Activated CD4-positive, alpha-beta T cell treated with anti-CD3 and anti-CD28 coated beads for 1 hour (primary cell): ENCODE results near the gene PLXNC1.

Experiments
- DNase-seq: peaks from one replicate; pipeline ENCODE4 v3.0.0-alpha.2; 2020

Gene PLXNC1

DNA sequence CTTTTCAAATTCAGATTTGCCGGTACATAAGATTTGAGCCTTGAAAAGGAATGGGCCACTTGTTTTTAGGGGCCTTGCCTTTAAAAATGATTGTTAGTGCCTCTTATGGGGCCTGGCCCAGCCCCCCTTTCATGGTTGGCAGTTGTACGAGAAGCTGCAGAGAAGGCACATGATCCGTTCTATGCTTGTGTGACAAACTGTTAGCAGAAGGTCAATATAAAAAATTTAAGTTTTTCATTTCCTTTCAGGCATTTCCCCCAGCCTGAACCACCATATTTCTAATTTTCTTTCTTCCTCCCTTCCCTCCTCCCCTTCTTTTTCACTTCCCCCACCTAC lies 119.1 kb downstream of the PLXNC1 start:
- no peak for DNase-seq

DNA sequence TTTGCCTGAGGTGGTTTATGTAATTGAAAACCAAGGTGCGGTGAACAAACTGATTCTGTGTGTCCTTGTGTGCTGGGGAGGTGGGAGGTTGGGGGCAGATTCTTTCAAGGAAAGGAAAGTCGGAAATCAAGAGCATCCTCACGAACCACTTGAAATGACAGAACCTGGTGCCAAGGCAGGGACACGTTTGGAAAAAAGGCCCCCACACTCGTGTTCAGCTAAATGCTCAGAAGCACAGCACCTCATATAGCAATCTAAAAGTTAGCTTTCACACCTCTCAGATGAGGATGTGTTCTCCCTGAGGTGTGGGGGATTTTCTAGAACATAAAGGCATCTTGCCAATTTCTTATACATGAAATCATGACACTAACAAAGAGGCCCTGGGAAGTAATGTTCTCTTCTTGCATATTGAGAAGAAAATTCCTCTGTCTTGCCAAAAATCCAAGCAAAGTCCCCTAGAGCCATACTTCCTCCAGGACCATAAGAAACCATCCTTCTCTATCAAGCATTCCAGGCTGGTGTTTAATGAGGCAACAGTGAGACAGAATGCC lies 119.6 kb downstream of the PLXNC1 start:
- DNase-seq, result no peak

DNA sequence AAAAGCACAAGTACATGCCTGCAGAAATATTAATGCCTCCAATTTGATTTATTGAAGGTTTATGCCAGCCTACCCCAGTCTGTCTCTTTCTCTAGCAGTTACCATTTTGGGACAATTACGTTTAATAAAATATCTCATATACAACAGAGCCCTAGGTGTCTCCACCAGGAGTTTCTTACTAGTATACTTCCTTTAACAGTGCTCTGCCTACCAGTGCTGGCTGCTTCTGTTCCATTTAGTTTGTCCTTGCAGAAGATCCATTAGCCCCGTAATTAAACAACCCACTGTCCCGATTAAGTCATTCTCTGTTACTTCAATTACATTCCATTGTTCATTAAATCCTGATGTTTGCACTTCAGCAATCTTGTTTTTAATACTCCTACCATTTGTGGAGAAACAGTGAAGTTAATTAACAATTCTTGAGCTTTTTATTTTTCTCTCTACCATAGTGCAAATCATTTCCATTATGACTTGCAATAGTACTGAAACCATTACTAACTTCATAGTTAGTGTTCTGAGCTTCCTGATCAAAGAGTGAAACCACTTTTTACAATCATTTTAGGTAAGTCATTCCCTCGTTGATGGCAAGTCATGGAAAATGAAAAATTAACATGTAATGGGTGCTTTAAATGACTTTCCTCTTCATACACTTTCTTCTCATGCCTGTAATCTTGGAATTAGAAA lies 121.1 kb downstream of the PLXNC1 start:
- DNase-seq, result no peak

DNA sequence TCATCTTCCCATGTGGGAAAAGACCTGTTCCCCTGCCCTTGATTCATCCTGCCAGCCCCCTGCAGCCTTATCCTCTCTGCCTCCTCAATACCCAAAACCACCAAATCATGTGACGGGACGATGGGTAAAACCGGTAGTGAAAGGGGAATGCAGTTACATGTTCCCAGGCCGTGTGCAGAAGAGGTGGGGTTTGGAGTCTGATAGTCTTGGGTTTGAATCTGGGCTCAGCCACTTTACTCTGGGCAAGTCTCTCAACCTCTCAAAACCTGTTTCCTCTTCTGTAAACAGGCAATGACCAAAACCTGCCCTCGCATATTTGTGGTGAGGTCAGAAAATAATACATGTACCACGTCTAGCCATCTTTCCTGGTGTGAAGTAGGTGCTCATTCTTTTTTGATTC lies 123.0 kb downstream of the PLXNC1 start:
- DNase-seq, result no peak

DNA sequence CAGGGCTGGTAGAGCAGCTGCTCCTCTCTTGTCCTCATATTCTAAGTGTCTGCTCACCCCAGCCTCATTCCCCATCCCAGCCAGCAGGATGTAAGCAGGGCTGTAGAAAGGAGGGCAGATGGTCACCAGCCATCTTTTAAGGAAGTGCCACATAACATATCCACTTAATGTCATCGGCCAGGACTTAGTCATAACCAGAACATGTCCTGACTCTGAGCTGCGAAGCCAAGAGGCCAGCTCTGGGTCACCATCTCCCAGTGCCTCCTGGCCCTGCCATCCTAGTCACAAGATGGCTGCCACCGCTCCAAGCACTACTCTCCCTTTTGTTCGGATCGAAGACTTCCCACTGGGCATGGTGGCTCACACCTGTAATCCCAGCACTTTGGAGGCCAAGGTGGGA lies 123.9 kb downstream of the PLXNC1 start:
- no peak for DNase-seq

DNA sequence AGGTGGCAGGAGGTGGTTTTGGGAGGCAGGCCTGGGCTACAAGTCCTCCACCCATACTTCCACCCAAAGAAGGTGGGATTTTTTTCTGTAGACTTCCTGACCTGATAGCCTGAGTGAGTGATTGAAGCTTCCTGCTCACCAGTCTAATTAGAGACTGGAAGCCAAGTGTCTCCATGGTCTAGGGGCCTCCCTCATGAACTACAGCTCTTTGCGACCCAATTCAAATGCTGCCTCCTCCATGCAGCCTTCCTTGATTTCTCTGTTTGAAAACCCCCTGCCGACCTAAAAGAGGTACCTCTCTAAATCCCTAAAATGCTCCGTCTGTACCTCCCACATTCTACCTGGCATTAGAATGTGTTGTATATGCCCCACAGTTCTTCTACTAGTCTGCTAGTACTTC lies 124.9 kb downstream of the PLXNC1 start:
- no peak for DNase-seq

DNA sequence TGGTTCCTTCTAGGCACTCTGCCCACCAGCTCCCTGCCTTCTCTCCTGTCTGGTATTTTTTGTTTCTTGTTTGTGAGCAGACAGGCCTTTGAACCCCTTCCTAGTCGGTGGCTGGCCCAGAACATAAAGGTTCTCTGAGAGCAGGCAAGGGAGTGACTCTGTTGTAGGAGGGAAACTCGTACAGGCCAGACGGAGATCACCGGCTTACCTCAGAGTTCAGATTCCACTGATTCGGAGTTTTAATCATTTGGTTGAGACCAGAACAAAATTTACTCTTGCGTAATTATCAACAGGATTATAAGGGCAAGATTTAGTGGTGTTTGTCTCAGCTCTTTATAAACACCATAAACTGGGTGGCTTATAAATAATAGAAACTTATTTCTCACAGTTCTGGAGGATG lies 128.3 kb downstream of the PLXNC1 start:
- DNase-seq, result no peak

DNA sequence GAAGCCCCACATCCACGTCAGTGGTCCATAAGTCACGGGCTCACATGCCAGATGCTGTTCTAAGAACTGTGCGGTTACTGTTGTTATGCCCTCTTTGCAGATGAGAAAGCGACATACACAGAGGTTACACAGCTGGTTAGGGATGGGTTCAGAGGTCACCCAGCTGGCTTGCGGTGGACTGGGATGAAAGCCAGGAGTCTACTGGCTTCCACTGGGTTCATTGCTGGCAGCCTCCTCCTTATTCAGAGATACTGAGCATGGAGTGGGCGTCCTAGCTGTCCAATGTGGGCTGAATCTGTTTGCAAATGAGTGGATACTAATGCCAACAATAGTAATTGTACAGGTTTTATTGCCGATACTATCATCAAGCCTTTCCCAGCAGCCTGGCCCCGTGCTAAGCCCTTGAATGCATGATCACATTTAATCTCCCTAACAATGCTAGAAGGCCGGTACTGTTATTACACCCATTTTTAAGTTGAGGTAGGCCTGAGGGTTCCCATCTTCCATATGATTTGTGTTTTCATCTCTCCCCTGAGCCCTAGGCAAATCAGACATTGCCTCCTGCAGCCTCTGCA lies 129.1 kb downstream of the PLXNC1 start:
- DNase-seq, result no peak

DNA sequence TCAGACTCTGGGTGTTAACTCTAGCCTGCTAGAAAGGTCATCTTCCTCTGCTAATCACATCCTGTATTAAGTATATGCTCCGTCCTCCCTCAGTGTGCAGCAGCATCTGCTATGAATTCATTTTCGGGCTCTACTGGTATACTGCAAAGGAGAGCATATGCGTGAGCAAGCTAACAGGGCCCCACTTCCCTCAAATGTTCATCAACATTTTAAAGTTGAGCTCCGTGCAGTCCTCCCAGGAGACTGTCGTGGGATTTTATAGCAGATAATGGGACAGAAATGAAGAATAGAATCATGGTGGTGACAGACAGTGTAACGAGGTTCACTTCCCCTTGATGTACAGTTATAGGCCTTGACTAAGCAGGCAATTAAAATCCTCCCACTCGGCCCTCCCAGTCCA lies 131.7 kb downstream of the PLXNC1 start:
- DNase-seq, result no peak

DNA sequence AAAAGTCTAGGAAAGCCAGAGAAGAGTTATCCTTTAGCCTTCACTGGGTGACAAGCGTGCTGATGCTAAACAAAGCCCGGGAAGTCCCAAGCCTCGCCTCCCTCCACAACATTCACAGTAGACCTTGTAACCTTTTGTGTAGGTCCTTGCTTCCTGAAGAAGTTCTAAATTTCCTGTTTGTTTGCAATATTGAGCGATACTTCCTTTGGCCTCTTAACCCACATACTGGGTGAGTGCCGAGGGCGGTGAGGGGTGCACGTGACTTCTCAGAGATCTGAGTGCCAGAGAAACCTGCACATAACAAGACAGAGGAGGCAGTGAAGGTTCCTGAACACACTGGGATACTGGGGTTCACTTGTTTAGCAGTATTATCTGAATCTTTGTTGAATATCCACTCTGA lies 134.3 kb downstream of the PLXNC1 start:
- peak; percentile 16 for DNase-seq

DNA sequence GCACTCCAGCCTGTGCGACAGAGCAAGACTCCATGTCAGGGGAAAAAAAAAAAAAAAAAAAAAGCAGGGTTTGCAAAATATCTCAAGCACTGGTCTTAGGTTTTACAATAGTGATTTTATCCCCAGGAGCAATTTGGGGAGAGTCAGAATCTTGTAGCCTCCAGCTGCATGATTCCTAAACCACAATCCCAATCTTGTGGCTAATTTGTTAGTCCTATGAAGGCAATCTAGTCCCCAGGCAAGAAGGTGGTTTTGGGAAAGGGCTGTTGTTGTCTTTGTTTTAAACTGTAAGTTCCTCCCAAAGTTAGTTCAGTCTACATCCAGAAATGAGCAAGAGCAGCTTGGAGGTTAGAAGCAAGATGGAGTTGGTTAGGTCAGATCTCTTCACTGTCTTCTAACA lies 135.7 kb downstream of the PLXNC1 start:
- no peak for DNase-seq

DNA sequence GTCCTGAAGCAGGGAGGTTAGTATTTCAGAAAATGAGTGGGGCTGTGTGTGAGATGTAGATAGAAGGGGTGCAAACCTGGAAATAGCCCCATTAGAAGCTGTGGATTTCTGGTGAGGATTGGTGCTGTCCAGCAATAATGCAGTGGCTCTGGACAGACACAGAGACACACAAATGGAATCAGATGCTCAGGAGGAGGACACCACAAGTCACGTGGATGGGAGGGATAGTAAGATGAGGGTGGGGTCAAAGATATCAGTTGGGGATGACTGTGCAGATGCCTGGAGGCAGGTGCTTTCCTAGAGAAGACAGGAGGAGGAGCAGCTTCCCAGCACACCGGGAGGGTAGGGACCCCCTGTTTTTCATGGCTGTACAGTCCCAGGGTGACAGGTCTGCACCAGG lies 136.5 kb downstream of the PLXNC1 start:
- DNase-seq, result no peak

DNA sequence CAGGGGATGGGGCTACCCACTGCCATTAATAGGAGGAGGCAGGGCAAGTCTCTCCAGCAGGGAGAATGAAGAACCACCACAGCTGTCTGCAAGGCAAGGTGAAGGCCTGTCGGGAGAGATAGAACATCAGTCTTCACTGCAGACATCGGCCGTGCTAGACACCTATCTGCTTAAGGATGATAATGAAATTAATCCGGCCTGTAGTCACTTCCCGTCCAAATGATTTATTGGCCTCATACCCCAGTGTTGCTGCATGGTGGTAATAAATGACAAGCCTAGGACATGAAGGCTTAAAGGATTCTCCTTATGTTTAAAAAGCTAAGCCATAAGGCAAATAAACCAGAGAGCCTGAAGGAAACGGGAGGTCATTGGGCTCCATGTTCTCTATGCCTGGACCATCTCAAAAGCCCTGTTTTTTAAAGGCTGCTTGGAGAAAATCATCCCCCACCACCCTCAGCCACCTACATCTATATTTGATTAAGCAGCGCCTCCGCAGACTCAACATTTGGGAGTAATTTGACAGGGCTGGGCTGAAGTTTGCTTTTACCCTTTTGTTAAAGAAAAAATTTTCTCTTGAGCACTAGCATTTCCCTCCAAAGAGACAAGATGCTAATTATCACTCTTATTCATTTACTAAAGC lies 137.7 kb downstream of the PLXNC1 start:
- no peak for DNase-seq

DNA sequence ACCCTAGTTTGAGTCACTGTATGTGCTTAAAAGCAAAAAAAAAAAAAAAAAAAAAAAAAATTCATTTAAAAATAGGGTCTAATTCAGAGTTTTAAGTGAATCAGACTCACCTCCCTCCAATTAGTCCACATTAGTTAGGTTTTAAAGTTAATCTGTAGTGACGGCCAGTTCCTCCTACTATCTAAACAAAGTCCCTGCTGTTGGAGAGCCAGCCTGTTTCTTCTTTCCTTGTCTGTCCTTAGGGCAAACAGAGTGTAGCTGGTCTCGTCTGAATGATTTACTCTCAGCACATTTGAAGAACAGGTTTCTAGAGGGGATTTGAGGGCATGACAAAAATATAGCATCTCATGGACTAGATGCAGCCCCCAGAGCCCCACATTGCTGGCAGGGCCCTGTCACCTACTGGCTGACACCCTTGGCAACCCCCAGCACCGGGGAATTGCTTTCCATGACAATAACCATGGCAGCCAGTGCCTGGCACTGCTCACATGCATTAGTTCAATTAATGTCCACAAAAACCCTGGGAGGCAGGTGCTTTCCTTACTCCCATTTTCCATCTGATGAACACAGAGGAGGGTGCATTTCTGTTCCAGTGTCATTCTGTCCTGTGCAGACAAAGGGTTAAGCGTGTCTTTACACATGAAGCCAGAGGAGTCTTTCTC lies 138.3 kb downstream of the PLXNC1 start:
- DNase-seq, result no peak

DNA sequence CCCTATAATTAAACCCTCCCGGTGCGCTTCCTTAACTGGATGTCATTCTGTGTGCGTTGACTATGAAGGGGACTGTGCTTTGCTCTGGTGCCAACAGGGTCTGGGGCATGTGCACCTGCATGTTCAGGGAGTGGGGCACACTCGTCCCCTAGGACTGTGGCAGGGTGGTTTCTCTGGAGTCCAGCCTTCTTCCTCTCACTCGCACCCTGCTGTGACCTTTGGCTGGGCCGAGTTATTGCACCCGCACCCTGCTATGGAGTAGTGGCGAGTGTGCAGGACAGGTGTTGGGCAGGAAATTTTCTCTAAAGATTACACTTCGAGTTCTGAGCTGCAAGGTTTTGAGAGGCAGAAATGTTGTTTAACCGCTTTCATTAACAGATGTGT lies 138.9 kb downstream of the PLXNC1 start:
- DNase-seq, result no peak

DNA sequence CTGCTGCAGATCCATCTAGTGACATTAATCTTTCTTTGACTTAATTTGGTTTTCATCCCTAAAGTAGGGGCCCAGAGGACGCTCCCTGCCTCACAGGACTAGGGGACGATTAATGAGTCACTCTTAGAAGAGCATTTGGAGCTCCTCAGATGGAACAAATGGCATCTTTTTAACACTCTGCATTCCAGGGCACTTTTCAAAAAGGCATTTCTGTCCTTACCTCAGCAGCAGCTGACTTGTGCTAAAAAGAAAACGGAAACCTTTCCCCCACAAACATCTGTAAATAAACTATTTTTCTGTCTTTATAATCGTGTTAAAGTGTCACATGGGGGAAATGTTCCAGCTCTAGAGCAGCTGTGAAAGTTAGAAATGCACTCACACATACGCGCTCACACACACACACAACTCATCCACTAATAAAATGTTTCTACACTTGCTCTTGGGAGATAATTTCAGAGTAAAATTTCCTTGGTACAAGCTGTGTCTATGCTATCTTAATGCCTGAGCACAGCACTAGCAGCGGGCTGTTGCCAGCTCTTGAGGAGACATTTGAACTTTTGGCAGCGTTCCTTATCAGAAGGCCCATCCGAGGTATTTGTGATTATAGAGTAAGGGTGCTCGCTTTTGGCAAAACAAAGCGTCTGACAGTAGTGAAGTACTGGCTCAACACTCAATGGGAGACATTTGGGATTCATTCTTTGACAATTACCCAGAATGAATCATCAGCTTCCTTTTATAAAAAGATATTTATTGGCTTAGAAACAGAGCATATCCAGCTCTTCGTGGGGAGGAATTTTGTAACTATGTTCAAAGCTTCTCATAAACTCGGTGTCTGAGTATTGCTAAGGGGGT lies 141.3 kb downstream of the PLXNC1 start:
- DNase-seq, result no peak

DNA sequence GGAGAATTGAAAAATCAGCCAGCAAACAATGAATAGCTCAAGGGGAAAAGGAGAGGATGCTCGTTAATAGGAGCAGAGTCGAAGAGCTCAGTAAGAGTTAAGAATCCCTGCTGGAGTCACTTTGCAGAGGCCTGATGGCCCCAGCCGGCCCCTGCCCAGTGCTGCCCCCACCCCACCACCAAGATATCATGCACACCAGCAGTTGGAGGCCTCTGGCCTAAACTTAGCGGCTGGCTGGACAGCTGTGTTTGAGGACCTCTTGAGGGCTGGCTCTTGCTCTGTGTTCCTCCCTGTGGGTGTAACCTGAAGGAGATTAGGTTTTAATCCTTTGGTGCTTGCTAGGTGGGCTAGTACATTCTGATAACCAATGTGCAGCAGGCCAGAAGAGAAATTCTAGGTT lies 142.0 kb downstream of the PLXNC1 start:
- no peak for DNase-seq

DNA sequence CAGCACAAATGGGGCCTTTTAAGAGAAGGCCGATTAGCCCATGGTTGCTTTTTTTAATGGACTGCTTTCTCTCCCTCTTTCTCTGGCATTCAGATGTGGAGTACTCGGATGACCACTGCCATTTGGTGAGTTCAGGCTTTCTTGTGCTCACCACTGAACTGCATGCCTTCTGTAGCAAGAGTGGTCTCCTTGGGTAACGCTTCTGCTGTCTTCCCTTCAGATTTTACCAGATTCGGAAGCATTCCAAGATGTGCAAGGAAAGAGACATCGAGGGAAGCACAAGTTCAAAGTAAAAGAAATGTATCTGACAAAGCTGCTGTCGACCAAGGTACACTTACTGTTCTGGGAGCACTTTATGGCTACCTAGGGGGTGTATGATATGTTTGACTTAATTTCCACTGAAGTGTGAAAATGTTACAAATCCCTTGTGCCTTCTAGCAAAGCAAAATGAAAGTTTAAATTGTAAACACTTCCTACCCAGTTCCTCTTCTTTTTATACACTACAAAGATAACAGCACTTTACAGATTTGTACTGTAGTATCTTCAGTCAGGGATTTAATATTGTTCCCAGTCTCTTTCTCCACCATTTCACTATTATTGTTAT lies 148.8 kb downstream of the PLXNC1 start:
- DNase-seq, result no peak

DNA sequence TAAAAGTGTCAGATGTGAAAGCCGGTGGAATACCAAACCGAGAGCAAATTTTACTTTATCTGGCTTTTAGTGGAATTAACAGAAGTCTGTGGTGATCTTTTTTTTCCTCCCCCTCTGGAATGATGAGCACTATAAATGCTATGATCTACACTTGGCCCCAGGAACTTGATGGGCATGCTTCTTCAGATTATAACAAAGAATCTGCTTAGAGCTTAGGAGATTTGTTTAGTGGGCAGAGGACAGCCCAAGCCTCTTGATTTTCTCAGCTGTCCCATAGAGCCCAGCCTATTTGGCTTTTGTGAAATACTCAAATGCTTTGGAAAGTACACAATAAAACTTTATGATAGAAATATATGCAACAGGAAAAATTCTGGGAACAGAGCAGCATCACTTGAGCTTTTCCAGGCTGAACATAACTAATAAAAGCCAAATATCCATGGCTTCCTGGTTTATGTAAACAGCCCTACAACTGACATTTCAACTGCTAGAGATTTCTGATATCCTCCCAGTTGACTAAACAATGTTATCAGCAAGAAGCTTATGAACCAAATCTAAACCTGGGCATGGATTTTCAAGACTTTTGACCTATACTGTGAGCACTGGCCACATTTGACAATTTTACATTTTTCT lies 149.6 kb downstream of the PLXNC1 start:
- no peak for DNase-seq

DNA sequence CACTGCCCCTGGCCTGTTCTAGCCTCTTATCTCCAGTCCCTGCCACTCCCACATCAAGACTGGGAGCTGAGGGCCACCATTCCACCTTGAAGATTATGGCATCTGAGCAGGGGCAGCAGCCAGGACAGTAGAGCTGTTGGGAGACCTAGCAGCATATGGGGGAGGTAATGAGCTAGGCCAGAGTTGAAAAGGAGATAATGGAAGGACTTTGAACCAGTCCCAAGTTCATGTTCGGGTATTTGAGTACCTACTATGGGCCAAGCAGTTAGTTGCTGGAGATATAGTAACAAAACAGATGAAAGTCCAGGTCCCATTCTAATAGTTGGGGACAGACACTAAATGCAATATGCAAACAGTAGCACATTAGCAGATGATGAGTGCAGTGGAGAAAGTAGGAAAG lies 151.5 kb downstream of the PLXNC1 start:
- no peak for DNase-seq

DNA sequence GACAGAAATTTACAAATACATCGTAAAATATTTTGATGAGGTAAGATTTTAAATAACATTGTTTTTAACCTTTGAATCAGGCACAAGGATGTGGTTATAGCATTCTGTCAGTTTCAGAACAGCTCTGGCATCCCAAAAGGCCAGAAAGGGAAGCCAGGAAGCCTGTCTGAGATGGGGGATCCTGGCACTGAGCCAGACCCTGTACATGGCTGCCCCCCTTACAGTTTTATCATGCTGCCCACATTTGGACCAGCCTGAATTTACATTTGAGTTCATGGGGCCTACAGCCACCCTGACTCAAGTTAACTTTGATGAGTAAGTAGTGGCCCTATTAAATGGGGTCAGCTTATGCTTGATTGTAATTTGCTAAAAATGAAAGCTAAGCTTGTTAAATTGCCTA lies 155.6 kb downstream of the PLXNC1 start:
- no peak for DNase-seq

DNA sequence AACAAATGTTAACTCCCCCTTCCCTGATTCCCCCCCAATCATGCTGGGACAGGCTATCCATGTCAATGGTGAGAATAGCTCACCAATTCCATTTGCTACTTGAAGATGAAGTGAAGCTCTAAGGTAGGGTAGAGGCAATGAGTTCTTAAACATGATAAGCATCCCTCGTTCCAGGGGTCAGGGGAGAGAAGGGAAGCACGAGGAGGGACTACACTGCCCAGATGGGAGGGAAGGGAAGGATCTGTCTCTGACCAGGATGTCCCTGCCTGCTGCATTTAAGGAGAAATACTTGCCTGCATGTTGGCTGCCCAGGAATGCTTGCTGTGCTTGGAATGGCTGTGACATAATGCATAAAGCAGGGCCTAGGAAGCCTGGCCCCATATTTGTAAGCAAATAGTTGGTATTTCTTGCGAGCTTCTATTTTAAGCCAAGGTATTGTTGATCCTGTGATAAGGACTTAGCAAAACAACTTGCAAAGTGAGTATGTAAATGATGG lies 156.2 kb downstream of the PLXNC1 start:
- no peak for DNase-seq
